ENCODE results near the gene NANOS3. TPM values are rescaled to one million over a fixed set of nuclear protein-coding genes. Genes with fewer than 3 reads are reported as not detected.
A peak's percentile ranks its signal among the peaks of the same experiment; 100 is the strongest.

Gene NANOS3
- total and polyA plus RNA-seq, 2 of the 13 experiments (the other 11 are each of a cell fraction or from before 2014, with no cell fraction given): 0.21 TPM; not detected in 1

GRCh38 chr19:13880059-13881043 is 3.4 kb downstream of the NANOS3 start (continued):
- TF ChIP-seq THAP8 (CRISPR knock-in tag; IDR thresholded peaks at IDR 0.05; ENCODE audit: borderline replicate concordance) (no peak), ZBTB1 (CRISPR knock-in tag; IDR thresholded peaks at IDR 0.05; ENCODE audit: borderline replicate concordance) (no peak), ZNF879 (CRISPR knock-in tag; IDR thresholded peaks at IDR 0.05) (no peak), PHF8 (CRISPR knock-in tag; IDR thresholded peaks at IDR 0.05) (peak; percentile 52), ZNF546 (CRISPR knock-in tag; conservative IDR thresholded peaks at IDR 0.05) (0 out of 2 replicates have a peak, but pooled peaks have one; percentile 54), IRX3 (CRISPR knock-in tag; IDR thresholded peaks at IDR 0.05; ENCODE audit: borderline replicate concordance, low read depth) (no peak), ZNF530 (CRISPR knock-in tag; IDR thresholded peaks at IDR 0.05; ENCODE audit: low read depth) (no peak), ZNF34 (CRISPR knock-in tag; IDR thresholded peaks at IDR 0.05; ENCODE audit: borderline replicate concordance) (peak; percentile 68; the same call in 1 of the 2 replicates), BHLHE40 (IDR thresholded peaks at IDR 0.05; ENCODE audit: low read length) (no peak), XBP1 (CRISPR knock-in tag; IDR thresholded peaks at IDR 0.05) (no peak), ZNF788 (CRISPR knock-in tag; IDR thresholded peaks at IDR 0.05; ENCODE audit: borderline replicate concordance) (peak; percentile 62; the same call in 1 of the 2 replicates), MAFG (CRISPR knock-in tag; IDR thresholded peaks at IDR 0.05) (no peak), NR2C2 (CRISPR knock-in tag; IDR thresholded peaks at IDR 0.05; ENCODE audit: borderline replicate concordance) (peak; percentile 25; the same call in 1 of the 2 replicates), NCOR1 (IDR thresholded peaks at IDR 0.05; ENCODE audit: borderline replicate concordance, low read length) (no peak), ETV5 (CRISPR knock-in tag; IDR thresholded peaks at IDR 0.05; ENCODE audit: borderline replicate concordance) (peak; percentile 52; the same call in 1 of the 2 replicates), SSRP1 (CRISPR knock-in tag; IDR thresholded peaks at IDR 0.05) (0 out of 2 replicates have a peak, but pooled peaks have one; percentile 35), RELA (CRISPR knock-in tag; IDR thresholded peaks at IDR 0.05) (peak; percentile 70; the same call in 1 of the 2 replicates), MTF1 (CRISPR knock-in tag; IDR thresholded peaks at IDR 0.05) (no peak), AGO1 (IDR thresholded peaks at IDR 0.05; ENCODE audit: low read depth, low read length, poor library complexity, severe bottlenecking) (peak; percentile 52), RCOR2 (CRISPR knock-in tag; IDR thresholded peaks at IDR 0.05) (peak; percentile 53; the same call in 1 of the 2 replicates), TARDBP (CRISPR knock-in tag; IDR thresholded peaks at IDR 0.05) (peak; percentile 77)
- TF ChIP-seq, protein P1, sequence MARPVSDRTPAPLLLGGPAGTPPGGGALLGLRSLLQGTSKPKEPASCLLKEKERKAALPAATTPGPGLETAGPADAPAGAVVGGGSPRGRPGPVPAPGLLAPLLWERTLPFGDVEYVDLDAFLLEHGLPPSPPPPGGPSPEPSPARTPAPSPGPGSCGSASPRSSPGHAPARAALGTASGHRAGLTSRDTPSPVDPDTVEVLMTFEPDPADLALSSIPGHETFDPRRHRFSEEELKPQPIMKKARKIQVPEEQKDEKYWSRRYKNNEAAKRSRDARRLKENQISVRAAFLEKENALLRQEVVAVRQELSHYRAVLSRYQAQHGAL (CRISPR knock-in tag; IDR thresholded peaks at IDR 0.05; ENCODE audit: not compliant biosample characterization): no peak
- TF ChIP-seq, protein P2, sequence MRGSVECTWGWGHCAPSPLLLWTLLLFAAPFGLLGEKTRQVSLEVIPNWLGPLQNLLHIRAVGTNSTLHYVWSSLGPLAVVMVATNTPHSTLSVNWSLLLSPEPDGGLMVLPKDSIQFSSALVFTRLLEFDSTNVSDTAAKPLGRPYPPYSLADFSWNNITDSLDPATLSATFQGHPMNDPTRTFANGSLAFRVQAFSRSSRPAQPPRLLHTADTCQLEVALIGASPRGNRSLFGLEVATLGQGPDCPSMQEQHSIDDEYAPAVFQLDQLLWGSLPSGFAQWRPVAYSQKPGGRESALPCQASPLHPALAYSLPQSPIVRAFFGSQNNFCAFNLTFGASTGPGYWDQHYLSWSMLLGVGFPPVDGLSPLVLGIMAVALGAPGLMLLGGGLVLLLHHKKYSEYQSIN (CRISPR knock-in tag; IDR thresholded peaks at IDR 0.05; ENCODE audit: borderline replicate concordance): no peak
- TF ChIP-seq, protein P3, sequence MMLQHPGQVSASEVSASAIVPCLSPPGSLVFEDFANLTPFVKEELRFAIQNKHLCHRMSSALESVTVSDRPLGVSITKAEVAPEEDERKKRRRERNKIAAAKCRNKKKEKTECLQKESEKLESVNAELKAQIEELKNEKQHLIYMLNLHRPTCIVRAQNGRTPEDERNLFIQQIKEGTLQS (CRISPR knock-in tag; IDR thresholded peaks at IDR 0.05): peak; percentile 88
- TF ChIP-seq, protein P4, sequence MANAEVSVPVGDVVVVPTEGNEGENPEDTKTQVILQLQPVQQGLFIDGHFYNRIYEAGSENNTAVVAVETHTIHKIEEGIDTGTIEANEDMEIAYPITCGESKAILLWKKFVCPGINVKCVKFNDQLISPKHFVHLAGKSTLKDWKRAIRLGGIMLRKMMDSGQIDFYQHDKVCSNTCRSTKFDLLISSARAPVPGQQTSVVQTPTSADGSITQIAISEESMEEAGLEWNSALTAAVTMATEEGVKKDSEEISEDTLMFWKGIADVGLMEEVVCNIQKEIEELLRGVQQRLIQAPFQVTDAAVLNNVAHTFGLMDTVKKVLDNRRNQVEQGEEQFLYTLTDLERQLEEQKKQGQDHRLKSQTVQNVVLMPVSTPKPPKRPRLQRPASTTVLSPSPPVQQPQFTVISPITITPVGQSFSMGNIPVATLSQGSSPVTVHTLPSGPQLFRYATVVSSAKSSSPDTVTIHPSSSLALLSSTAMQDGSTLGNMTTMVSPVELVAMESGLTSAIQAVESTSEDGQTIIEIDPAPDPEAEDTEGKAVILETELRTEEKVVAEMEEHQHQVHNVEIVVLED (CRISPR knock-in tag; IDR thresholded peaks at IDR 0.05; ENCODE audit: borderline replicate concordance): peak; percentile 18; the same call in 1 of the 2 replicates

All from HepG2 (cell line).